GM23338 (cell line): Measurements from ENCODE around the gene BLOC1S1. TPM values are rescaled to one million over a fixed set of nuclear protein-coding genes. Genes with fewer than 3 reads are reported as not detected.

ENCODE experiments used
- ATAC-seq: fragments of 200-7000 bp; cut with Tn5 transposase; 3 replicates; pipeline ENCODE4 v1.9.1; 2020
- DNase-seq: peaks from one replicate; pipeline ENCODE4 v3.0.0-alpha.2; 2015; ENCODE audit warnings: low spot score
- H2AFZ ChIP-seq: fragments of 200-600 bp; sonication (generic); 2 replicates; pipeline ENCODE4 v1.8.0; 2016; ENCODE audit warnings: antibody characterized with exemption, mild to moderate bottlenecking, moderate library complexity
- H3F3A ChIP-seq: fragments of 200-600 bp; sonication (generic); replicated peaks from 2 replicates; pipeline ENCODE4 v1.8.0; 2017; ENCODE audit warnings: antibody characterized with exemption, mixed run types, low read depth
- H3K27ac ChIP-seq: fragments of 200-600 bp; sonication (generic); 2 replicates; pipeline ENCODE4 v1.6.1; 2016; ENCODE audit warnings: low read depth
- H3K27me3 ChIP-seq: fragments of 200-600 bp; sonication (generic); 2 replicates; pipeline ENCODE4 v1.8.0; 2016; ENCODE audit warnings: mild to moderate bottlenecking, mixed run types, moderate library complexity; ENCODE audit not compliant: insufficient read depth
- H3K36me3 ChIP-seq: fragments of 200-600 bp; sonication (generic); 2 replicates; pipeline ENCODE4 v1.8.0; 2016; ENCODE audit warnings: mild to moderate bottlenecking; ENCODE audit not compliant: insufficient read depth
- H3K4me1 ChIP-seq: fragments of 200-600 bp; sonication (generic); 2 replicates; pipeline ENCODE4 v1.8.0; 2016; ENCODE audit warnings: mild to moderate bottlenecking, moderate library complexity; ENCODE audit not compliant: insufficient read depth
- H3K4me2 ChIP-seq: fragments of 200-600 bp; sonication (generic); 2 replicates; pipeline ENCODE4 v1.7.1; 2017; ENCODE audit warnings: mixed run types
- H3K4me3 ChIP-seq: fragments of 200-600 bp; sonication (generic); 2 replicates; pipeline ENCODE4 v1.6.1; 2016; ENCODE audit warnings: mixed run types
- H3K79me2 ChIP-seq: fragments of 200-600 bp; sonication (generic); replicated peaks from 2 replicates; pipeline ENCODE4 v1.8.0; 2017; ENCODE audit warnings: mild to moderate bottlenecking; ENCODE audit not compliant: insufficient read depth
- H3K9me2 ChIP-seq: fragments of 200-600 bp; sonication (generic); 2 replicates; pipeline ENCODE4 v1.8.0; 2017; ENCODE audit not compliant: insufficient read depth
- H4K20me1 ChIP-seq: fragments of 200-600 bp; sonication (generic); replicated peaks from 2 replicates; pipeline ENCODE4 v1.8.0; 2017; ENCODE audit warnings: mild to moderate bottlenecking; ENCODE audit not compliant: insufficient read depth
- H3K27ac Mint-ChIP-seq: 2 replicates; pipeline ENCODE4 v1.8.0; 2020; ENCODE audit warnings: inconsistent platforms, mild to moderate bottlenecking, moderate library complexity, mixed read lengths
- H3K27me3 Mint-ChIP-seq: 3 replicates; pipeline ENCODE4 v1.8.0; 2022; ENCODE audit warnings: low read depth, mild to moderate bottlenecking, moderate library complexity, mixed read lengths, inconsistent platforms; ENCODE audit not compliant: insufficient read depth, poor library complexity
- H3K36me3 Mint-ChIP-seq: 3 replicates; pipeline ENCODE4 v1.8.0; 2021; ENCODE audit warnings: low read depth, mild to moderate bottlenecking, inconsistent platforms, moderate library complexity, mixed read lengths
- H3K4me1 Mint-ChIP-seq: 3 replicates; pipeline ENCODE4 v1.8.0; 2020; ENCODE audit warnings: mild to moderate bottlenecking, inconsistent platforms, mixed read lengths
- H3K4me3 Mint-ChIP-seq: 3 replicates; pipeline ENCODE4 v1.8.0; 2021; ENCODE audit warnings: moderate library complexity, mild to moderate bottlenecking, inconsistent platforms, mixed read lengths
- H3K9me3 Mint-ChIP-seq: 3 replicates; pipeline ENCODE4 v1.8.0; 2020; ENCODE audit warnings: moderate library complexity, mild to moderate bottlenecking, inconsistent platforms, mixed read lengths
- CREB1 ChIP-seq: fragments of 250-450 bp; sonication (Bioruptor Pico); IDR thresholded peaks from 2 replicates; pipeline ENCODE4 v1.5.0; 2020; ENCODE audit warnings: low read depth, mild to moderate bottlenecking, moderate library complexity
- EZH2 ChIP-seq: fragments of 200-600 bp; sonication (generic); IDR thresholded peaks from one replicate; pipeline ENCODE4 v1.8.0; 2017; ENCODE audit warnings: antibody characterized with exemption, mild to moderate bottlenecking, low read depth; ENCODE audit not compliant: unreplicated experiment
- EZH2phosphoT487 ChIP-seq: fragments of 200-600 bp; sonication (generic); IDR thresholded peaks from one replicate; pipeline ENCODE4 v1.8.1; 2018; ENCODE audit warnings: antibody characterized with exemption; ENCODE audit not compliant: unreplicated experiment
- JUNB ChIP-seq: IDR thresholded peaks from one replicate; pipeline ENCODE4 v1.6.1; 2016; ENCODE audit warnings: antibody characterized with exemption; ENCODE audit not compliant: unreplicated experiment
- NANOG ChIP-seq: IDR thresholded peaks from 2 replicates; pipeline ENCODE4 v1.6.1; 2016; ENCODE audit warnings: antibody characterized with exemption, borderline replicate concordance
- POLR2AphosphoS5 ChIP-seq: IDR thresholded peaks from 2 replicates; pipeline ENCODE4 v1.6.1; 2016; ENCODE audit warnings: antibody characterized with exemption, low read depth
- STAT1 ChIP-seq: IDR thresholded peaks from one replicate; pipeline ENCODE4 v1.6.1; 2016; ENCODE audit warnings: antibody characterized with exemption; ENCODE audit not compliant: unreplicated experiment
- ZNF114 ChIP-seq: fragments of 250-450 bp; sonication (Bioruptor Pico); IDR thresholded peaks from 2 replicates; pipeline ENCODE4 v1.5.0; 2020; ENCODE audit warnings: mild to moderate bottlenecking, moderate library complexity
- ZNF331 ChIP-seq: fragments of 250-450 bp; sonication (Bioruptor Pico); IDR thresholded peaks from 2 replicates; pipeline ENCODE4 v1.5.0; 2020; ENCODE audit warnings: low read depth, mild to moderate bottlenecking, moderate library complexity
- polyA plus RNA-seq: library from polyadenylated mRNA; unstranded; fragments of >200 nt; fragmentation: Nextera tagmentation; extraction: Ambion mirVana; gene quantifications from 2 replicates; pipeline ENCODE4 v1.2.1, GENCODE V29; 2016
- total RNA-seq: library from RNA; depleted of rRNA; stranded (reverse); fragments of >200 nt; shearing (Covaris generic); gene quantifications from 2 replicates; pipeline ENCODE4 v1.2.3, GENCODE V29; 2014
- TF ChIP-seq, protein P1 (sequence below), 2 experiments: fragments of 200-600 bp in 1 of 2; sonication (generic) in 1 of 2; conservative IDR thresholded peaks; 2 replicates each; pipeline versions ENCODE4 v1.5.1 to v1.6.1; 2016 to 2017; ENCODE audit warnings: antibody characterized with exemption in 2 of 2, low read depth in 2 of 2, mild to moderate bottlenecking in 2 of 2, moderate library complexity in 1 of 2
- TF ChIP-seq, protein P2 (sequence below): IDR thresholded peaks from one replicate; pipeline ENCODE4 v1.6.1; 2018; ENCODE audit warnings: antibody characterized with exemption; ENCODE audit not compliant: unreplicated experiment
- TF ChIP-seq, protein P3 (sequence below): IDR thresholded peaks from 2 replicates; pipeline ENCODE4 v1.6.1; 2016; ENCODE audit warnings: antibody characterized with exemption
- TF ChIP-seq, protein P4 (sequence below): fragments of 250-450 bp; sonication (Bioruptor Pico); IDR thresholded peaks from 2 replicates; pipeline ENCODE4 v1.5.0; 2020; ENCODE audit warnings: mild to moderate bottlenecking, moderate library complexity

Gene BLOC1S1
- total and polyA plus RNA-seq, 2 experiments from 2014 or later, result 68.3 to 174 TPM

DNA sequence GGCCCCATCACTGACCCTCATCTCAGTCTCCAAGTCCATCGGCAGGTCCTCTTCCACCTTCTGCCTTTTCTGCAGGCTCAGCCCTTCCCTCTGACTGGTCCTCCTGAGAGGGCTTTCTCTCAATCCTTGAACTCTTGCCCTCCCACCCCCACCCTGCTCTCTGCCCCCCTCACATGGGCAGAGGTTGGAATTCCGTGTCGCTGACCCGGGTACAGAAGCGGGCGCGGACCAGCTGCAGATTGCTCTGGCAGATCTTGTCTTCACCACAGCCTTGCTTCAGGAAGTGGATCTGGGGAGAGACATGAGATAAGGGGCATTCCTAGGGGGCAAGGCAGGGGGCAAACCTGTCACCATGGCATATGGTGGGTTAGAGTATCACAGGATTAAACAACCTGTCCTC is 20.5 kb upstream of the BLOC1S1 start:
- H3K27me3 ChIP-seq, result no peaks in the 10 kb centered on the region
- H3K27ac ChIP-seq, result no peak overlapping the region
- H4K20me1 ChIP-seq, result no peaks in the 10 kb centered on the region
- H3K9me3 Mint-ChIP-seq, result no peaks in the 10 kb centered on the region
- no peaks in the 10 kb centered on the region for H3K4me1 ChIP-seq
- no peak overlapping the region for H3K4me3 ChIP-seq
- H3K36me3 ChIP-seq, result no peaks in the 10 kb centered on the region
- H3K79me2 ChIP-seq, result no peaks in the 10 kb centered on the region
- no peak overlapping the region for H3K27ac Mint-ChIP-seq
- no peak for ATAC-seq
- TF ChIP-seq JUNB (no peak), ZNF114 (CRISPR knock-in tag) (no peak), ZNF331 (no peak), NANOG (no peak), STAT1 (no peak), POLR2AphosphoS5 (no peak), CREB1 (CRISPR knock-in tag) (no peak), EZH2phosphoT487 (no peak), EZH2 (no peak)
- TF ChIP-seq, protein P1, sequence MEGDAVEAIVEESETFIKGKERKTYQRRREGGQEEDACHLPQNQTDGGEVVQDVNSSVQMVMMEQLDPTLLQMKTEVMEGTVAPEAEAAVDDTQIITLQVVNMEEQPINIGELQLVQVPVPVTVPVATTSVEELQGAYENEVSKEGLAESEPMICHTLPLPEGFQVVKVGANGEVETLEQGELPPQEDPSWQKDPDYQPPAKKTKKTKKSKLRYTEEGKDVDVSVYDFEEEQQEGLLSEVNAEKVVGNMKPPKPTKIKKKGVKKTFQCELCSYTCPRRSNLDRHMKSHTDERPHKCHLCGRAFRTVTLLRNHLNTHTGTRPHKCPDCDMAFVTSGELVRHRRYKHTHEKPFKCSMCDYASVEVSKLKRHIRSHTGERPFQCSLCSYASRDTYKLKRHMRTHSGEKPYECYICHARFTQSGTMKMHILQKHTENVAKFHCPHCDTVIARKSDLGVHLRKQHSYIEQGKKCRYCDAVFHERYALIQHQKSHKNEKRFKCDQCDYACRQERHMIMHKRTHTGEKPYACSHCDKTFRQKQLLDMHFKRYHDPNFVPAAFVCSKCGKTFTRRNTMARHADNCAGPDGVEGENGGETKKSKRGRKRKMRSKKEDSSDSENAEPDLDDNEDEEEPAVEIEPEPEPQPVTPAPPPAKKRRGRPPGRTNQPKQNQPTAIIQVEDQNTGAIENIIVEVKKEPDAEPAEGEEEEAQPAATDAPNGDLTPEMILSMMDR (conservative IDR thresholded peaks at IDR 0.05; ENCODE audit: low read depth in 2 of 2), result no peak
- TF ChIP-seq, protein P2, sequence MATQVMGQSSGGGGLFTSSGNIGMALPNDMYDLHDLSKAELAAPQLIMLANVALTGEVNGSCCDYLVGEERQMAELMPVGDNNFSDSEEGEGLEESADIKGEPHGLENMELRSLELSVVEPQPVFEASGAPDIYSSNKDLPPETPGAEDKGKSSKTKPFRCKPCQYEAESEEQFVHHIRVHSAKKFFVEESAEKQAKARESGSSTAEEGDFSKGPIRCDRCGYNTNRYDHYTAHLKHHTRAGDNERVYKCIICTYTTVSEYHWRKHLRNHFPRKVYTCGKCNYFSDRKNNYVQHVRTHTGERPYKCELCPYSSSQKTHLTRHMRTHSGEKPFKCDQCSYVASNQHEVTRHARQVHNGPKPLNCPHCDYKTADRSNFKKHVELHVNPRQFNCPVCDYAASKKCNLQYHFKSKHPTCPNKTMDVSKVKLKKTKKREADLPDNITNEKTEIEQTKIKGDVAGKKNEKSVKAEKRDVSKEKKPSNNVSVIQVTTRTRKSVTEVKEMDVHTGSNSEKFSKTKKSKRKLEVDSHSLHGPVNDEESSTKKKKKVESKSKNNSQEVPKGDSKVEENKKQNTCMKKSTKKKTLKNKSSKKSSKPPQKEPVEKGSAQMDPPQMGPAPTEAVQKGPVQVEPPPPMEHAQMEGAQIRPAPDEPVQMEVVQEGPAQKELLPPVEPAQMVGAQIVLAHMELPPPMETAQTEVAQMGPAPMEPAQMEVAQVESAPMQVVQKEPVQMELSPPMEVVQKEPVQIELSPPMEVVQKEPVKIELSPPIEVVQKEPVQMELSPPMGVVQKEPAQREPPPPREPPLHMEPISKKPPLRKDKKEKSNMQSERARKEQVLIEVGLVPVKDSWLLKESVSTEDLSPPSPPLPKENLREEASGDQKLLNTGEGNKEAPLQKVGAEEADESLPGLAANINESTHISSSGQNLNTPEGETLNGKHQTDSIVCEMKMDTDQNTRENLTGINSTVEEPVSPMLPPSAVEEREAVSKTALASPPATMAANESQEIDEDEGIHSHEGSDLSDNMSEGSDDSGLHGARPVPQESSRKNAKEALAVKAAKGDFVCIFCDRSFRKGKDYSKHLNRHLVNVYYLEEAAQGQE, result no peak
- TF ChIP-seq, protein P3, sequence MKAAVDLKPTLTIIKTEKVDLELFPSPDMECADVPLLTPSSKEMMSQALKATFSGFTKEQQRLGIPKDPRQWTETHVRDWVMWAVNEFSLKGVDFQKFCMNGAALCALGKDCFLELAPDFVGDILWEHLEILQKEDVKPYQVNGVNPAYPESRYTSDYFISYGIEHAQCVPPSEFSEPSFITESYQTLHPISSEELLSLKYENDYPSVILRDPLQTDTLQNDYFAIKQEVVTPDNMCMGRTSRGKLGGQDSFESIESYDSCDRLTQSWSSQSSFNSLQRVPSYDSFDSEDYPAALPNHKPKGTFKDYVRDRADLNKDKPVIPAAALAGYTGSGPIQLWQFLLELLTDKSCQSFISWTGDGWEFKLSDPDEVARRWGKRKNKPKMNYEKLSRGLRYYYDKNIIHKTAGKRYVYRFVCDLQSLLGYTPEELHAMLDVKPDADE, result no peak
- TF ChIP-seq, protein P4, sequence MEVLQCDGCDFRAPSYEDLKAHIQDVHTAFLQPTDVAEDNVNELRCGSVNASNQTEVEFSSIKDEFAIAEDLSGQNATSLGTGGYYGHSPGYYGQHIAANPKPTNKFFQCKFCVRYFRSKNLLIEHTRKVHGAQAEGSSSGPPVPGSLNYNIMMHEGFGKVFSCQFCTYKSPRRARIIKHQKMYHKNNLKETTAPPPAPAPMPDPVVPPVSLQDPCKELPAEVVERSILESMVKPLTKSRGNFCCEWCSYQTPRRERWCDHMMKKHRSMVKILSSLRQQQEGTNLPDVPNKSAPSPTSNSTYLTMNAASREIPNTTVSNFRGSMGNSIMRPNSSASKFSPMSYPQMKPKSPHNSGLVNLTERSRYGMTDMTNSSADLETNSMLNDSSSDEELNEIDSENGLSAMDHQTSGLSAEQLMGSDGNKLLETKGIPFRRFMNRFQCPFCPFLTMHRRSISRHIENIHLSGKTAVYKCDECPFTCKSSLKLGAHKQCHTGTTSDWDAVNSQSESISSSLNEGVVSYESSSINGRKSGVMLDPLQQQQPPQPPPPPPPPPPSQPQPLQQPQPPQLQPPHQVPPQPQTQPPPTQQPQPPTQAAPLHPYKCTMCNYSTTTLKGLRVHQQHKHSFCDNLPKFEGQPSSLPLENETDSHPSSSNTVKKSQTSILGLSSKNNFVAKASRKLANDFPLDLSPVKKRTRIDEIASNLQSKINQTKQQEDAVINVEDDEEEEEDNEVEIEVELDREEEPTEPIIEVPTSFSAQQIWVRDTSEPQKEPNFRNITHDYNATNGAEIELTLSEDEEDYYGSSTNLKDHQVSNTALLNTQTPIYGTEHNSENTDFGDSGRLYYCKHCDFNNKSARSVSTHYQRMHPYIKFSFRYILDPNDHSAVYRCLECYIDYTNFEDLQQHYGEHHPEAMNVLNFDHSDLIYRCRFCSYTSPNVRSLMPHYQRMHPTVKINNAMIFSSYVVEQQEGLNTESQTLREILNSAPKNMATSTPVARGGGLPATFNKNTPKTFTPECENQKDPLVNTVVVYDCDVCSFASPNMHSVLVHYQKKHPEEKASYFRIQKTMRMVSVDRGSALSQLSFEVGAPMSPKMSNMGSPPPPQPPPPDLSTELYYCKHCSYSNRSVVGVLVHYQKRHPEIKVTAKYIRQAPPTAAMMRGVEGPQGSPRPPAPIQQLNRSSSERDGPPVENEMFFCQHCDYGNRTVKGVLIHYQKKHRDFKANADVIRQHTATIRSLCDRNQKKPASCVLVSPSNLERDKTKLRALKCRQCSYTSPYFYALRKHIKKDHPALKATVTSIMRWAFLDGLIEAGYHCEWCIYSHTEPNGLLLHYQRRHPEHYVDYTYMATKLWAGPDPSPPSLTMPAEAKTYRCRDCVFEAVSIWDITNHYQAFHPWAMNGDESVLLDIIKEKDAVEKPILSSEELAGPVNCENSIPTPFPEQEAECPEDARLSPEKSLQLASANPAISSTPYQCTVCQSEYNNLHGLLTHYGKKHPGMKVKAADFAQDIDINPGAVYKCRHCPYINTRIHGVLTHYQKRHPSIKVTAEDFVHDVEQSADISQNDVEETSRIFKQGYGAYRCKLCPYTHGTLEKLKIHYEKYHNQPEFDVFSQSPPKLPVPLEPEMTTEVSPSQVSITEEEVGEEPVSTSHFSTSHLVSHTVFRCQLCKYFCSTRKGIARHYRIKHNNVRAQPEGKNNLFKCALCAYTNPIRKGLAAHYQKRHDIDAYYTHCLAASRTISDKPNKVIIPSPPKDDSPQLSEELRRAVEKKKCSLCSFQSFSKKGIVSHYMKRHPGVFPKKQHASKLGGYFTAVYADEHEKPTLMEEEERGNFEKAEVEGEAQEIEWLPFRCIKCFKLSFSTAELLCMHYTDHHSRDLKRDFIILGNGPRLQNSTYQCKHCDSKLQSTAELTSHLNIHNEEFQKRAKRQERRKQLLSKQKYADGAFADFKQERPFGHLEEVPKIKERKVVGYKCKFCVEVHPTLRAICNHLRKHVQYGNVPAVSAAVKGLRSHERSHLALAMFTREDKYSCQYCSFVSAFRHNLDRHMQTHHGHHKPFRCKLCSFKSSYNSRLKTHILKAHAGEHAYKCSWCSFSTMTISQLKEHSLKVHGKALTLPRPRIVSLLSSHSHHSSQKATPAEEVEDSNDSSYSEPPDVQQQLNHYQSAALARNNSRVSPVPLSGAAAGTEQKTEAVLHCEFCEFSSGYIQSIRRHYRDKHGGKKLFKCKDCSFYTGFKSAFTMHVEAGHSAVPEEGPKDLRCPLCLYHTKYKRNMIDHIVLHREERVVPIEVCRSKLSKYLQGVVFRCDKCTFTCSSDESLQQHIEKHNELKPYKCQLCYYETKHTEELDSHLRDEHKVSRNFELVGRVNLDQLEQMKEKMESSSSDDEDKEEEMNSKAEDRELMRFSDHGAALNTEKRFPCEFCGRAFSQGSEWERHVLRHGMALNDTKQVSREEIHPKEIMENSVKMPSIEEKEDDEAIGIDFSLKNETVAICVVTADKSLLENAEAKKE (CRISPR knock-in tag), result no peak
- no peaks in the 10 kb centered on the region for H3F3A ChIP-seq
- DNase-seq, result no peak
- peaks cover 2% of the 10 kb centered on the region; the same call in 1 of the 3 replicates for H3K4me1 Mint-ChIP-seq
- no peak overlapping the region for H3K4me2 ChIP-seq
- H2AFZ ChIP-seq, result no peak overlapping the region
- H3K9me2 ChIP-seq, result no peaks in the 10 kb centered on the region
- H3K27me3 Mint-ChIP-seq, result peaks cover 11% of the 10 kb centered on the region
- peaks cover 31% of the 10 kb centered on the region for H3K36me3 Mint-ChIP-seq
- H3K4me3 Mint-ChIP-seq, result no peak overlapping the region
